ENCODE results near the gene SLC39A11. TPM values are rescaled to one million over a fixed set of nuclear protein-coding genes. Genes with fewer than 3 reads are reported as not detected.
A peak's percentile ranks its signal among the peaks of the same experiment; 100 is the strongest.

SLC39A11 gene
- polyA plus RNA-seq, 1 of the 3 experiments (the other 2 are of a cell fraction), result 23.5 TPM

DNA sequence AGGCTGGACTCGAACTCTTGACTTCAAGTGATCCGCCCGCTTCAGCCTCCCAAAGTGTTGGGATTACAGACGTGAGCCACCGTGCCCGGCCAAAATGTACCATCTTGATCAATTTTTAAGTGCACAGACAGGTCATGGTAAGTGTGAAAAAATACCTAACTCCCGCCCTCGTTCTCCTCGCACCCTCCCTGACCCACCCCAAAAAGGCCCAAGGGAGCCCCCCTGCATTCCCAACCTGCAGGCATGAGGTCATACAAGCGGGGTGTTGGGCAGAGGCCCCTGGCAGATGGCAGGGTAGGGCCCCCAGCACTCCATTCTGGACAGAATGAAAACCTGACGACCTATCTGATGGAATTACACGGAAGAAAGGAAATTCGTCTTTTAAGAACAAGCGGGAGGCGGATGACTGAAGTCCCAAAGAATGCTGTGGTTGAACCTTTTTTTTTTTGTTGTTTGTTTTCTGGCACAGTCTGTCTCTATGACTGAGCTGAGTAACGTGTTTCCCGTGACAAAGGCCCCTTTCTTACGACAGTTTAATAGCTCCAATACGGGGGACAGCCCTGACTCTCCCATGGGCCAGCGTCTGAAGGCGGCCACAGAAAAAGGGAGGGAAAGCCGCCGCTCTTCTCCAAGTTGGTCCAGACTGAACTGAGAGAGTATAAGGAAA is 376.4 kb downstream of the SLC39A11 start (continued):
- TF ChIP-seq, protein P1, sequence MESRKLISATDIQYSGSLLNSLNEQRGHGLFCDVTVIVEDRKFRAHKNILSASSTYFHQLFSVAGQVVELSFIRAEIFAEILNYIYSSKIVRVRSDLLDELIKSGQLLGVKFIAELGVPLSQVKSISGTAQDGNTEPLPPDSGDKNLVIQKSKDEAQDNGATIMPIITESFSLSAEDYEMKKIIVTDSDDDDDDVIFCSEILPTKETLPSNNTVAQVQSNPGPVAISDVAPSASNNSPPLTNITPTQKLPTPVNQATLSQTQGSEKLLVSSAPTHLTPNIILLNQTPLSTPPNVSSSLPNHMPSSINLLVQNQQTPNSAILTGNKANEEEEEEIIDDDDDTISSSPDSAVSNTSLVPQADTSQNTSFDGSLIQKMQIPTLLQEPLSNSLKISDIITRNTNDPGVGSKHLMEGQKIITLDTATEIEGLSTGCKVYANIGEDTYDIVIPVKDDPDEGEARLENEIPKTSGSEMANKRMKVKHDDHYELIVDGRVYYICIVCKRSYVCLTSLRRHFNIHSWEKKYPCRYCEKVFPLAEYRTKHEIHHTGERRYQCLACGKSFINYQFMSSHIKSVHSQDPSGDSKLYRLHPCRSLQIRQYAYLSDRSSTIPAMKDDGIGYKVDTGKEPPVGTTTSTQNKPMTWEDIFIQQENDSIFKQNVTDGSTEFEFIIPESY (IDR thresholded peaks at IDR 0.05; ENCODE audit: borderline replicate concordance, low read depth), result peak; percentile 70; the same call in 1 of the 2 replicates
- TF ChIP-seq TCF12 (IDR thresholded peaks at IDR 0.05), result peak; percentile 94
- no peak for TF ChIP-seq MXI1 (IDR thresholded peaks at IDR 0.05; ENCODE audit: low read depth, low read length)
- TF ChIP-seq MEF2A (IDR thresholded peaks at IDR 0.05; ENCODE audit: borderline replicate concordance, low read depth), result peak; percentile 81; the same call in 1 of the 2 replicates
- TF ChIP-seq, protein P2, sequence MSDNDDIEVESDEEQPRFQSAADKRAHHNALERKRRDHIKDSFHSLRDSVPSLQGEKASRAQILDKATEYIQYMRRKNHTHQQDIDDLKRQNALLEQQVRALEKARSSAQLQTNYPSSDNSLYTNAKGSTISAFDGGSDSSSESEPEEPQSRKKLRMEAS (IDR thresholded peaks at IDR 0.05; ENCODE audit: low read depth), result peak; percentile 87
- TF ChIP-seq FOXM1 (IDR thresholded peaks at IDR 0.05; ENCODE audit: low read depth), result peak; percentile 50; the same call in 1 of the 2 replicates
- no peak for TF ChIP-seq FOXJ3 (CRISPR knock-in tag; IDR thresholded peaks at IDR 0.05)
- TF ChIP-seq NRF1 (IDR thresholded peaks at IDR 0.05; ENCODE audit: low read depth, low read length), result no peak
- no peak for TF ChIP-seq EZH2phosphoT487 (IDR thresholded peaks at IDR 0.05; ENCODE audit: borderline replicate concordance, low read depth)

DNA sequence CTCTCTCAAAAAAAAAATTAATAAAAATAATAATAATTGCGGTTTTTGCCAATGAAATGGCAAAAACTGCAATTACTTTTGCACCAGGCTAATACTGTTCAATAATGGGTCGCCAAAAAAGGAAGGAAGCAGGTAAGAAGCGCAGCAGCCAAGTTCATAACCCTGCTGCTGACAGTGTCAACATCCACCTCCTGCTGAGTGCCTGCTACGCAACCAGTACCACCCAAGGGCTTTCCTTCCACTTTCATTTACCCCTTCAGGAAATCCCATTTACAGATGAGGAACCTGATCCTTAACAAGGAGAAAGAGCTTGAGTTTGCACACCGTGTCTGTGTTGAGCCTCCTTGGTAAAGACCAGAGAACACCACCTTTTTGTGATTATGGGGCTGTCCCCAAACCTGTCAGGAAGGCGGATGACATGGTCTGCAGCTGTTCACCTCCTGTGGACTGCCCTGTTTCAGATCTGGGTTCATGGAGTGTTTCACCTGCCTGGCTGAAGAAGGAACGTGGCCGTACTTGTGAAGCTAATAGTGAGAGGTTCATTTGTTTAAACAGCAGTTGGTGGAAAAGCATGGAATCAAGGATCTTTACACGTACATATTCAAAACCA is 378.0 kb downstream of the SLC39A11 start:
- CTCF ChIA-PET, result interaction anchor here (1.2 to 5.1 kb wide), 7 partner anchors 11 to 475 kb away, joined by 3 to 42 read pairs (median 4); no protein-coding TSS in a partner anchor
- Histone ChIP-seq H3F3A (replicated peaks; ENCODE audit: insufficient read depth) (peaks cover 11% of the 10 kb centered on the region), H3K27ac (ENCODE audit: low read depth in 2 of 2, low read length in 1 of 2) (no peak overlapping the region), H3K4me1 (ENCODE audit: control insufficient read depth in 1 of 2, insufficient read depth in 2 of 2, low read depth in 1 of 2, low read length in 1 of 2) (peaks cover under 1 to 10% of the 10 kb centered on the region in 2 experiments; a peak in 3 of 4 replicates), H4K20me1 (ENCODE audit: insufficient read depth) (no peaks in the 10 kb centered on the region), H2AFZ (ENCODE audit: low read depth) (no peak overlapping the region), H3K9me3 (no peaks in the 10 kb centered on the region), H3K9me2 (no peaks in the 10 kb centered on the region), H3K27me3 (ENCODE audit: insufficient read depth) (no peaks in the 10 kb centered on the region), H3K79me2 (ENCODE audit: insufficient read depth) (no peaks in the 10 kb centered on the region), H3K9ac (no peak overlapping the region), H3K36me3 (replicated peaks in 1 of 2; ENCODE audit: control insufficient read depth in 1 of 2, insufficient read depth in 2 of 2, low read length in 1 of 2) (no peaks in the 10 kb centered on the region), H3K4me3 (ENCODE audit: low read depth in 2 of 2, low read length in 1 of 2) (no peak overlapping the region), H3K4me2 (no peak overlapping the region)
- POLR2A ChIA-PET, result interaction anchor here (0.6 kb wide), 1 partner anchor 16 kb away, joined by 3 read pairs; no protein-coding TSS in a partner anchor
- no peak for DNase-seq
- WGBS (ENCODE audit: low lambda C conversion rate), result 89% methylated on average over 9 of the region's 9 CpGs
- no peak for TF ChIP-seq CHD2 (IDR thresholded peaks at IDR 0.05; ENCODE audit: low read length, partially characterized antibody)
- TF ChIP-seq, protein P3, sequence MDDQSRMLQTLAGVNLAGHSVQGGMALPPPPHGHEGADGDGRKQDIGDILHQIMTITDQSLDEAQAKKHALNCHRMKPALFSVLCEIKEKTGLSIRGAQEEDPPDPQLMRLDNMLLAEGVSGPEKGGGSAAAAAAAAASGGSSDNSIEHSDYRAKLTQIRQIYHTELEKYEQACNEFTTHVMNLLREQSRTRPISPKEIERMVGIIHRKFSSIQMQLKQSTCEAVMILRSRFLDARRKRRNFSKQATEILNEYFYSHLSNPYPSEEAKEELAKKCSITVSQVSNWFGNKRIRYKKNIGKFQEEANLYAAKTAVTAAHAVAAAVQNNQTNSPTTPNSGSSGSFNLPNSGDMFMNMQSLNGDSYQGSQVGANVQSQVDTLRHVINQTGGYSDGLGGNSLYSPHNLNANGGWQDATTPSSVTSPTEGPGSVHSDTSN (IDR thresholded peaks at IDR 0.05), result no peak
- TF ChIP-seq, protein P2 (IDR thresholded peaks at IDR 0.05; ENCODE audit: low read depth), result no peak
- TF ChIP-seq FOXJ3 (CRISPR knock-in tag; IDR thresholded peaks at IDR 0.05), result no peak
- TF ChIP-seq MEF2A (IDR thresholded peaks at IDR 0.05; ENCODE audit: borderline replicate concordance, low read depth), result no peak
- TF ChIP-seq, protein P4, sequence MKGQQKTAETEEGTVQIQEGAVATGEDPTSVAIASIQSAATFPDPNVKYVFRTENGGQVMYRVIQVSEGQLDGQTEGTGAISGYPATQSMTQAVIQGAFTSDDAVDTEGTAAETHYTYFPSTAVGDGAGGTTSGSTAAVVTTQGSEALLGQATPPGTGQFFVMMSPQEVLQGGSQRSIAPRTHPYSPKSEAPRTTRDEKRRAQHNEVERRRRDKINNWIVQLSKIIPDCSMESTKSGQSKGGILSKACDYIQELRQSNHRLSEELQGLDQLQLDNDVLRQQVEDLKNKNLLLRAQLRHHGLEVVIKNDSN (IDR thresholded peaks at IDR 0.05; ENCODE audit: borderline replicate concordance, low read depth), result no peak
- no peak for TF ChIP-seq JUND (IDR thresholded peaks at IDR 0.05)
- no peak for TF ChIP-seq POLR2AphosphoS5 (IDR thresholded peaks at IDR 0.05; ENCODE audit: low read depth, low read length)
- no peak for TF ChIP-seq NFIC (IDR thresholded peaks at IDR 0.05; ENCODE audit: borderline replicate concordance)
- TF ChIP-seq FOSL2 (IDR thresholded peaks at IDR 0.05; ENCODE audit: borderline replicate concordance, low read depth), result no peak
- TF ChIP-seq, protein P5, sequence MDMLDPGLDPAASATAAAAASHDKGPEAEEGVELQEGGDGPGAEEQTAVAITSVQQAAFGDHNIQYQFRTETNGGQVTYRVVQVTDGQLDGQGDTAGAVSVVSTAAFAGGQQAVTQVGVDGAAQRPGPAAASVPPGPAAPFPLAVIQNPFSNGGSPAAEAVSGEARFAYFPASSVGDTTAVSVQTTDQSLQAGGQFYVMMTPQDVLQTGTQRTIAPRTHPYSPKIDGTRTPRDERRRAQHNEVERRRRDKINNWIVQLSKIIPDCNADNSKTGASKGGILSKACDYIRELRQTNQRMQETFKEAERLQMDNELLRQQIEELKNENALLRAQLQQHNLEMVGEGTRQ (IDR thresholded peaks at IDR 0.05; ENCODE audit: borderline replicate concordance, low read depth, low read length), result no peak
- TF ChIP-seq, protein P6, sequence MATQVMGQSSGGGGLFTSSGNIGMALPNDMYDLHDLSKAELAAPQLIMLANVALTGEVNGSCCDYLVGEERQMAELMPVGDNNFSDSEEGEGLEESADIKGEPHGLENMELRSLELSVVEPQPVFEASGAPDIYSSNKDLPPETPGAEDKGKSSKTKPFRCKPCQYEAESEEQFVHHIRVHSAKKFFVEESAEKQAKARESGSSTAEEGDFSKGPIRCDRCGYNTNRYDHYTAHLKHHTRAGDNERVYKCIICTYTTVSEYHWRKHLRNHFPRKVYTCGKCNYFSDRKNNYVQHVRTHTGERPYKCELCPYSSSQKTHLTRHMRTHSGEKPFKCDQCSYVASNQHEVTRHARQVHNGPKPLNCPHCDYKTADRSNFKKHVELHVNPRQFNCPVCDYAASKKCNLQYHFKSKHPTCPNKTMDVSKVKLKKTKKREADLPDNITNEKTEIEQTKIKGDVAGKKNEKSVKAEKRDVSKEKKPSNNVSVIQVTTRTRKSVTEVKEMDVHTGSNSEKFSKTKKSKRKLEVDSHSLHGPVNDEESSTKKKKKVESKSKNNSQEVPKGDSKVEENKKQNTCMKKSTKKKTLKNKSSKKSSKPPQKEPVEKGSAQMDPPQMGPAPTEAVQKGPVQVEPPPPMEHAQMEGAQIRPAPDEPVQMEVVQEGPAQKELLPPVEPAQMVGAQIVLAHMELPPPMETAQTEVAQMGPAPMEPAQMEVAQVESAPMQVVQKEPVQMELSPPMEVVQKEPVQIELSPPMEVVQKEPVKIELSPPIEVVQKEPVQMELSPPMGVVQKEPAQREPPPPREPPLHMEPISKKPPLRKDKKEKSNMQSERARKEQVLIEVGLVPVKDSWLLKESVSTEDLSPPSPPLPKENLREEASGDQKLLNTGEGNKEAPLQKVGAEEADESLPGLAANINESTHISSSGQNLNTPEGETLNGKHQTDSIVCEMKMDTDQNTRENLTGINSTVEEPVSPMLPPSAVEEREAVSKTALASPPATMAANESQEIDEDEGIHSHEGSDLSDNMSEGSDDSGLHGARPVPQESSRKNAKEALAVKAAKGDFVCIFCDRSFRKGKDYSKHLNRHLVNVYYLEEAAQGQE (IDR thresholded peaks at IDR 0.05; ENCODE audit: low read depth, low read length), result no peak
- TF ChIP-seq TAF1 (IDR thresholded peaks at IDR 0.05; ENCODE audit: borderline replicate concordance, low read depth, low read length), result no peak
- no peak for TF ChIP-seq RXRA (IDR thresholded peaks at IDR 0.05; ENCODE audit: borderline replicate concordance, low read depth)
